T-helper 17 cell (primary cell): Measurements from ENCODE around the gene ASPHD1. TPM values are rescaled to one million over a fixed set of nuclear protein-coding genes. Genes with fewer than 3 reads are reported as not detected.
"Not testable (repeated sequence)": the region's sequence is repeated elsewhere in the genome, so short reads cannot be mapped to it uniquely, and the experiment has no call there.

ENCODE experiments used
- ATAC-seq: fragments of 150-1000 bp; cut with Tn5 transposase; 2 replicates; pipeline ENCODE4 v1.10.0; 2021; ENCODE audit warnings: mild to moderate bottlenecking, moderate library complexity
- DNase-seq, 3 donors: peaks; one replicate each; pipeline versions ENCODE4 v3.0.0 to v3.0.0-alpha.2; 2020 to 2021
- H3K9me3 ChIP-seq: one replicate; pipeline ENCODE4 v1.7.0; 2013; ENCODE audit warnings: low read length, mild to moderate bottlenecking; ENCODE audit not compliant: control insufficient read depth, poor library complexity, severe bottlenecking
- H3K27ac Mint-ChIP-seq: one replicate; pipeline ENCODE4 v1.8.0; 2022; ENCODE audit warnings: mild to moderate bottlenecking, moderate library complexity, mixed read lengths
- H3K27me3 Mint-ChIP-seq: one replicate; pipeline ENCODE4 v1.8.0; 2022; ENCODE audit warnings: mixed read lengths
- H3K36me3 Mint-ChIP-seq: one replicate; pipeline ENCODE4 v1.8.0; 2022; ENCODE audit warnings: low read depth, mixed read lengths
- H3K4me1 Mint-ChIP-seq: one replicate; pipeline ENCODE4 v1.8.0; 2022; ENCODE audit warnings: mild to moderate bottlenecking, mixed read lengths
- H3K4me3 Mint-ChIP-seq: one replicate; pipeline ENCODE4 v1.8.0; 2022; ENCODE audit warnings: mild to moderate bottlenecking, moderate library complexity, mixed read lengths
- total RNA-seq, 4 donors: library from RNA in 2 of 4; stranded (reverse) in 2 of 4; gene quantifications; one replicate each; pipeline ENCODE4 v1.2.3 and lab custom pipeline; 2022 to 2026

Gene ASPHD1
- total RNA-seq, 2 donors from 2014 or later, result not detected

- Mint-ChIP-seq H3K36me3 (peaks cover 4% of the 10 kb centered on the region), H3K27me3 (no peaks in the 10 kb centered on the region), H3K4me3 (no peak overlapping the region), H3K27ac (no peak overlapping the region), H3K4me1 (peaks cover 13% of the 10 kb centered on the region)
- DNase-seq (no peak), ATAC-seq (no peak)
- H3K9me3 ChIP-seq, result no peaks in the 10 kb centered on the region
Measured at GRCh38 chr16:29904947-29905346, 4.7 kb downstream of the ASPHD1 start.

- no peak for DNase-seq
- H3K9me3 ChIP-seq, result no peaks in the 10 kb centered on the region
- Mint-ChIP-seq H3K27ac (no peak overlapping the region), H3K4me1 (peaks cover 9% of the 10 kb centered on the region), H3K4me3 (no peak overlapping the region), H3K36me3 (peaks cover 4% of the 10 kb centered on the region), H3K27me3 (no peaks in the 10 kb centered on the region)
- no peak for ATAC-seq
Measured at GRCh38 chr16:29905668-29906067, 5.4 kb downstream of the ASPHD1 start.

- H3K9me3 ChIP-seq, result no peaks in the 10 kb centered on the region
- H3K4me1 Mint-ChIP-seq, result peaks cover 6% of the 10 kb centered on the region
- DNase-seq (no peak), ATAC-seq (no peak)
- H3K27ac Mint-ChIP-seq, result no peak overlapping the region
- H3K27me3 Mint-ChIP-seq, result no peaks in the 10 kb centered on the region
- no peak overlapping the region for H3K4me3 Mint-ChIP-seq
- H3K36me3 Mint-ChIP-seq, result peaks cover 4% of the 10 kb centered on the region
Measured at GRCh38 chr16:29906520-29907244, 6.4 kb downstream of the ASPHD1 start.

- H3K36me3 Mint-ChIP-seq, result peaks cover 4% of the 10 kb centered on the region
- no peak for ATAC-seq
- no peak overlapping the region for H3K27ac Mint-ChIP-seq
- no peak overlapping the region for H3K4me3 Mint-ChIP-seq
- H3K27me3 Mint-ChIP-seq, result no peaks in the 10 kb centered on the region
- H3K4me1 Mint-ChIP-seq, result peaks cover 8% of the 10 kb centered on the region
- no peaks in the 10 kb centered on the region for H3K9me3 ChIP-seq
- DNase-seq, result no peak
Measured at GRCh38 chr16:29907973-29908372, 7.7 kb downstream of the ASPHD1 start.

- Mint-ChIP-seq H3K36me3 (peaks cover 4% of the 10 kb centered on the region), H3K27ac (no peak overlapping the region), H3K4me1 (peaks cover 5% of the 10 kb centered on the region), H3K27me3 (no peaks in the 10 kb centered on the region), H3K4me3 (no peak overlapping the region)
- H3K9me3 ChIP-seq, result no peaks in the 10 kb centered on the region
- no peak for ATAC-seq
- DNase-seq, result no peak
Measured at GRCh38 chr16:29908719-29909220, 8.5 kb downstream of the ASPHD1 start.

GRCh38 chr16:29909391-29909790 lies 9.1 kb downstream of the ASPHD1 start:
- Mint-ChIP-seq H3K36me3 (peaks cover 4% of the 10 kb centered on the region), H3K27me3 (no peaks in the 10 kb centered on the region), H3K27ac (no peak overlapping the region), H3K4me1 (peaks cover 5% of the 10 kb centered on the region), H3K4me3 (no peak overlapping the region)
- no peak for DNase-seq
- H3K9me3 ChIP-seq, result no peaks in the 10 kb centered on the region
- no peak for ATAC-seq

GRCh38 chr16:29909851-29910250 lies 9.6 kb downstream of the ASPHD1 start:
- H3K4me3 Mint-ChIP-seq, H3K27ac Mint-ChIP-seq, H3K36me3 Mint-ChIP-seq, DNase-seq, ATAC-seq, H3K9me3 ChIP-seq, H3K4me1 Mint-ChIP-seq, H3K27me3 Mint-ChIP-seq: not testable (repeated sequence)

- Mint-ChIP-seq H3K4me3 (no peak overlapping the region), H3K4me1 (peaks cover 5% of the 10 kb centered on the region), H3K27me3 (no peaks in the 10 kb centered on the region), H3K27ac (no peak overlapping the region), H3K36me3 (peaks cover 8% of the 10 kb centered on the region)
- no peaks in the 10 kb centered on the region for H3K9me3 ChIP-seq
- DNase-seq (no peak), ATAC-seq (no peak)
Measured at GRCh38 chr16:29910819-29911675, 10.8 kb downstream of the ASPHD1 start.

- Mint-ChIP-seq H3K36me3 (peaks cover 8% of the 10 kb centered on the region), H3K27ac (no peak overlapping the region), H3K27me3 (no peaks in the 10 kb centered on the region), H3K4me1 (peaks cover 5% of the 10 kb centered on the region), H3K4me3 (no peak overlapping the region)
- ATAC-seq (no peak), DNase-seq (no peak)
- H3K9me3 ChIP-seq, result no peaks in the 10 kb centered on the region
Measured at GRCh38 chr16:29911676-29912010, 11.4 kb downstream of the ASPHD1 start.

- no peak overlapping the region for H3K4me3 Mint-ChIP-seq
- H3K9me3 ChIP-seq, result no peaks in the 10 kb centered on the region
- no peak overlapping the region for H3K27ac Mint-ChIP-seq
- no peaks in the 10 kb centered on the region for H3K27me3 Mint-ChIP-seq
- peaks cover 5% of the 10 kb centered on the region for H3K4me1 Mint-ChIP-seq
- DNase-seq (no peak), ATAC-seq (no peak)
- peaks cover 8% of the 10 kb centered on the region for H3K36me3 Mint-ChIP-seq
Measured at GRCh38 chr16:29912087-29912486, 11.8 kb downstream of the ASPHD1 start.

- ATAC-seq (no peak), DNase-seq (no peak)
- Mint-ChIP-seq H3K36me3 (peaks cover 5% of the 10 kb centered on the region), H3K4me1 (peaks cover 5% of the 10 kb centered on the region), H3K27ac (no peak overlapping the region), H3K4me3 (no peak overlapping the region), H3K27me3 (no peaks in the 10 kb centered on the region)
- H3K9me3 ChIP-seq, result no peaks in the 10 kb centered on the region
Measured at GRCh38 chr16:29913514-29913913, 13.2 kb downstream of the ASPHD1 start.

GRCh38 chr16:29915590-29916247 lies 15.4 kb downstream of the ASPHD1 start:
- ATAC-seq, result no peak
- H3K27me3 Mint-ChIP-seq, result no peaks in the 10 kb centered on the region
- H3K9me3 ChIP-seq, result no peaks in the 10 kb centered on the region
- no peak for DNase-seq
- peaks cover 8% of the 10 kb centered on the region for H3K36me3 Mint-ChIP-seq
- H3K27ac Mint-ChIP-seq, result no peak overlapping the region
- peaks cover 9% of the 10 kb centered on the region for H3K4me1 Mint-ChIP-seq
- H3K4me3 Mint-ChIP-seq, result no peak overlapping the region

- peaks cover 14% of the 10 kb centered on the region for H3K4me1 Mint-ChIP-seq
- H3K4me3 Mint-ChIP-seq, result no peak overlapping the region
- ATAC-seq, result no peak
- H3K9me3 ChIP-seq, result no peaks in the 10 kb centered on the region
- H3K27ac Mint-ChIP-seq, result no peak overlapping the region
- no peak for DNase-seq
- H3K27me3 Mint-ChIP-seq, result no peaks in the 10 kb centered on the region
- peaks cover 11% of the 10 kb centered on the region for H3K36me3 Mint-ChIP-seq
Measured at GRCh38 chr16:29916979-29917378, 16.7 kb downstream of the ASPHD1 start.
